Astrocyte (in vitro differentiated cells and primary cell): ENCODE results near the gene ROMO1.

Source experiments
- CTCF ChIP-seq: IDR thresholded peaks from 2 replicates; pipeline ENCODE4 v1.5.1; 2011; ENCODE audit warnings: low read depth, mild to moderate bottlenecking, inconsistent platforms, low read length, moderate library complexity; ENCODE audit not compliant: insufficient read depth
- EZH2 ChIP-seq: IDR thresholded peaks from 2 replicates; pipeline ENCODE4 v1.6.1; 2012; ENCODE audit warnings: mild to moderate bottlenecking, low read length, inconsistent platforms; ENCODE audit not compliant: insufficient read depth

DNA sequence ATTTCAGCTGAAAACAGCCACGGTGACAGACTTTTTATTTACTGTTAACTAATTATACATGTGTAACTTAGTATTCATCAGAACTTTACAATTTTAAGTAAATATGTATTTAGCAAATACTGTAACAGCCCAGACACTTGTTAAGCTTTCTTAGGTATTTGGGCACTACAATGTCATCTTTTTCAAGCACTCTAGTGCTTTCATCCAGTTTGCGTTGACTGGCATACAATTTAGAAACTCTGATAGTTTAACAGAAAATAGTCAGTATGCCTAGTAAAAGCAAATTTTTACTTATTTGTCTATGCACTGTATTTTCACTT, 32.2 kb downstream of the ROMO1 start:
- TF ChIP-seq CTCF = no peak
- TF ChIP-seq EZH2 = no peak
